SJSA1 (cell line): ENCODE results near the gene EDN2. TPM values are rescaled to one million over a fixed set of nuclear protein-coding genes. Genes with fewer than 3 reads are reported as not detected.
A peak's percentile ranks its signal among the peaks of the same experiment; 100 is the strongest.

Source experiments
- DNase-seq, 2 experiments: peaks; one replicate each; pipeline ENCODE4 v3.0.0-alpha.2; 2015 to 2020; ENCODE audit warnings: low spot score in 2 of 2, low read depth in 1 of 2
- H3K27ac ChIP-seq: fragments of 250-450 bp; sonication (Bioruptor Pico); 2 replicates; pipeline ENCODE4 v1.5.1; 2020; ENCODE audit warnings: mild to moderate bottlenecking, moderate library complexity
- H3K27me3 ChIP-seq: fragments of 250-450 bp; sonication (Bioruptor Pico); replicated peaks from 2 replicates; pipeline ENCODE4 v1.5.1; 2020; ENCODE audit warnings: mild to moderate bottlenecking, moderate library complexity
- H3K36me3 ChIP-seq: fragments of 250-450 bp; sonication (Bioruptor Pico); 2 replicates; pipeline ENCODE4 v1.5.1; 2020; ENCODE audit warnings: mild to moderate bottlenecking
- H3K4me1 ChIP-seq: fragments of 250-450 bp; sonication (Bioruptor Pico); replicated peaks from 2 replicates; pipeline ENCODE4 v1.6.1; 2021; ENCODE audit warnings: mild to moderate bottlenecking
- H3K4me3 ChIP-seq: fragments of 250-450 bp; sonication (Bioruptor Pico); 2 replicates; pipeline ENCODE4 v1.5.1; 2020; ENCODE audit warnings: mild to moderate bottlenecking
- H3K9me3 ChIP-seq: fragments of 250-450 bp; sonication (Bioruptor Pico); replicated peaks from 2 replicates; pipeline ENCODE4 v1.5.1; 2020; ENCODE audit warnings: mild to moderate bottlenecking
- total RNA-seq: library from RNA; depleted of rRNA; stranded (reverse); fragments of >200 nt; shearing (Covaris generic); gene quantifications from 2 replicates; pipeline ENCODE4 v1.2.3, GENCODE V29; 2014

Gene EDN2
- total RNA-seq, 1 experiment from 2014 or later: 6.7 TPM

DNA sequence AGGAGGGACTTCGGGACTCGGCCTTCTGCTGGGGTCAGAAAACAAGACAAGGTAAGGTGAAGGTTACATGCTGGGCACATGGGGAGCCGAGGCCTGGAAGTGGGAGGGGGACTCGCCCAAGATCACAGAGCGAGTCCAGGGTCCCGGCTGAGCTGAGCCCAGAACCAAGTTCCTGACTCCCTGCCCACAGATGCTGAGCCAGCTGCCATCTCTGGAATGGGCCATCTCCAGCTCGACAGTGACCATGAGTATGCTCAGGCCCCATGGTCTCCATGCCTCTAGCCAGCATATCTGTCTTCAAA lies 26.7 kb upstream of the EDN2 start:
- H3K4me1 ChIP-seq: peaks cover 23% of the 10 kb centered on the region
- no peak overlapping the region for H3K4me3 ChIP-seq
- no peaks in the 10 kb centered on the region for H3K9me3 ChIP-seq
- no peaks in the 10 kb centered on the region for H3K27me3 ChIP-seq
- no peak overlapping the region for H3K27ac ChIP-seq
- peaks cover 86% of the 10 kb centered on the region for H3K36me3 ChIP-seq
- DNase-seq: no peak

DNA sequence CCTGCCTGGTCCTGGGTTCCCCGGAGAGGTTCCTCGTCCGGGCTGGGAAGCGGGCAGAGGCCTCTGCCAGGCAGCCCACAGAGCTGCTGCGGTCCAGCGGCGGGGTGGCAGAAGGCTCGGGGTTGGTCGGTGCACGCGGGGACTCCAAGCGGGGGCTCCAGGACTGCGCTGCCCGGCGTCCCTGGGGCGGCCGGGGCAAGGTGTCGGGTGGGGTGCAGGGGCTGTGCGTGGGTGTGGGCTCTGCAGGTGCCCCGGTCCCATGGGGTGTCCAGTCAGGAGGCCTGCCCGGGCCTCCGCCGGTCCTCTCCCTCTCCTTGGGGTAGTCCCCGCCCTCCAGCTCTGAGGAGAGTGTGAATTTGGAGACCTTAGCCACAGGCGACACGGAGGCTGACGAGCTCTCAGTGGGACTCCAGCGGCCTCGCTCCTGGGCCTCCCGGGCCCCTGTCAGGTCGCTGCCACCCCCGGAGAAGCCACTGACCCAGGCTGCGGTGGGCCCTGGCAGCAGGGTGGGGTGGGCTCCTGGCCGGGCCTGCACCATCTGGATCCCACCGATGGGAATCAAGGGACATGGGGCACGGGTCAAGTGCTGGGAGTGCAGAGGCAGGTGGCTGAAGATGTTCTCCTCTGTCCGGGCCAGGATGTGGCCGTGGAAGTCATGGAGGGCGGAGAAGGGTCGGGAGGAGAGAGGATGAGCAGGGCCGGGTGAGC lies 26.2 kb upstream of the EDN2 start:
- H3K36me3 ChIP-seq: peaks cover 88% of the 10 kb centered on the region
- H3K27ac ChIP-seq: no peak overlapping the region
- H3K4me3 ChIP-seq: no peak overlapping the region
- H3K4me1 ChIP-seq: peaks cover 18% of the 10 kb centered on the region
- no peaks in the 10 kb centered on the region for H3K9me3 ChIP-seq
- H3K27me3 ChIP-seq: no peaks in the 10 kb centered on the region
- DNase-seq: no peak

- peaks cover 11% of the 10 kb centered on the region for H3K4me1 ChIP-seq
- no peak for DNase-seq
Measured at GRCh38 chr1:41509270-41509671, 24.8 kb upstream of the EDN2 start.

GRCh38 chr1:41508290-41508689 lies 23.8 kb upstream of the EDN2 start:
- Histone ChIP-seq H3K27me3 (no peaks in the 10 kb centered on the region), H3K4me3 (no peak overlapping the region), H3K4me1 (peaks cover 17% of the 10 kb centered on the region), H3K9me3 (no peaks in the 10 kb centered on the region), H3K27ac (no peak overlapping the region), H3K36me3 (peaks cover 90% of the 10 kb centered on the region)
- no peak for DNase-seq

More at GRCh38 chr1:41509270-41509671, 24.8 kb upstream of the EDN2 start:
- H3K36me3 ChIP-seq: peaks cover 90% of the 10 kb centered on the region
- H3K27me3 ChIP-seq: no peaks in the 10 kb centered on the region
- H3K4me3 ChIP-seq: no peak overlapping the region
- no peaks in the 10 kb centered on the region for H3K9me3 ChIP-seq
- H3K27ac ChIP-seq: no peak overlapping the region

GRCh38 chr1:41507836-41508235 lies 23.4 kb upstream of the EDN2 start:
- peaks cover 21% of the 10 kb centered on the region for H3K4me1 ChIP-seq
- H3K36me3 ChIP-seq: peaks cover 90% of the 10 kb centered on the region
- no peaks in the 10 kb centered on the region for H3K27me3 ChIP-seq
- H3K27ac ChIP-seq: no peak overlapping the region
- H3K9me3 ChIP-seq: no peaks in the 10 kb centered on the region
- DNase-seq: no peak
- no peak overlapping the region for H3K4me3 ChIP-seq

GRCh38 chr1:41507110-41507720 lies 22.7 kb upstream of the EDN2 start:
- Histone ChIP-seq H3K4me1 (peaks cover 24% of the 10 kb centered on the region), H3K27me3 (no peaks in the 10 kb centered on the region), H3K9me3 (no peaks in the 10 kb centered on the region), H3K4me3 (no peak overlapping the region), H3K27ac (no peak overlapping the region), H3K36me3 (peaks cover 90% of the 10 kb centered on the region)
- no peak for DNase-seq

- no peak overlapping the region for H3K27ac ChIP-seq
- no peaks in the 10 kb centered on the region for H3K27me3 ChIP-seq
- H3K9me3 ChIP-seq: no peaks in the 10 kb centered on the region
- H3K36me3 ChIP-seq: peaks cover 91% of the 10 kb centered on the region
- H3K4me3 ChIP-seq: no peak overlapping the region
- peaks cover 43% of the 10 kb centered on the region for H3K4me1 ChIP-seq
- peak in 1 of 2 experiments; percentile 52 for DNase-seq
Measured at GRCh38 chr1:41504114-41505035, 19.9 kb upstream of the EDN2 start.

- Histone ChIP-seq H3K27ac (no peak overlapping the region), H3K36me3 (peaks cover 90% of the 10 kb centered on the region), H3K4me3 (no peak overlapping the region), H3K9me3 (no peaks in the 10 kb centered on the region), H3K27me3 (no peaks in the 10 kb centered on the region), H3K4me1 (peaks cover 50% of the 10 kb centered on the region)
- no peak for DNase-seq
Measured at GRCh38 chr1:41503538-41504113, 19.1 kb upstream of the EDN2 start.

DNA sequence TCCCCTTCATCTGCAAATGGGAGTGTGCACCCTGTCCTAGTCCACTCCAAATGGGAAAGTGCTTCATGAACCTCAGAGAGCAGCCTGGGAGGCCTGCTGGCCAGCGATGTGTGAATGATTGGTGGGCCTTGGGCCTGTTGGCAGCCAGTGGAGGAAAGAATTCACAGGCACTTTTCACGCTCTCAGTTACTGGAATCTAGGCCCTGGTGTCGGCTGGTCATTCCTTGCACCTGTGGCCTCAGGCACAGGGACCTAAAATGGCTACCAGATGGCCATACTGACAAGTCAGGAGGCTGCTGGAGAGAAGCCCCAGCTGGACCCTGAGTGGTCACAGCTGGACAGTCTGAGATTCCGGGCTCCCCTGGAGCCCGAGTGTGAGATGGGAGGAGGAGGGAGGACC lies 18.4 kb upstream of the EDN2 start:
- no peak for DNase-seq
- Histone ChIP-seq H3K9me3 (no peaks in the 10 kb centered on the region), H3K4me3 (no peak overlapping the region), H3K27ac (no peak overlapping the region), H3K36me3 (peaks cover 85% of the 10 kb centered on the region), H3K27me3 (no peaks in the 10 kb centered on the region), H3K4me1 (peaks cover 57% of the 10 kb centered on the region)

DNA sequence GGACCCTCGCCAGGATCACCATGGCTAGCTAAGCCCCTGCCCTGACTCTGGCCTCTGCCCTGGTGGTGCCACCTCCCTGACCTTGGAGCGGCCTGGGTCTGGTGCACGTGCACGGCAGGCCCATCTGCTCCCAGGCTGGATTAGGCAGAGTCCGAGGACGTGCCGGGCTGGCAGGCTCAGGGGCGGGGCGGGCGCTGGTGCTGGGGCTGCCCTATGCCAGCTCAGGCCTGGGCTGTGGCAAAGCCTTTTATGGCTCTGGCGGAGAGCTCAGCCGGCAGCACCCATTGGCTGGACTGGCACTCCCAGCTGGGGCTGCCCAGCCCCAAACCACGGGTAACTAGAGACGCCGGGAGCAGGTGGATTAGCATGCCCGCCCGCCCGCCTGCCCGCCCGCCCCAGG lies 17.1 kb upstream of the EDN2 start:
- Histone ChIP-seq H3K9me3 (0 out of 2 replicates have a peak, but pooled peaks cover 2% of the 10 kb centered on the region), H3K27me3 (no peaks in the 10 kb centered on the region), H3K36me3 (peaks cover 78% of the 10 kb centered on the region), H3K4me3 (no peak overlapping the region), H3K4me1 (peaks cover 70% of the 10 kb centered on the region), H3K27ac (no peak overlapping the region)
- DNase-seq: no peak

DNA sequence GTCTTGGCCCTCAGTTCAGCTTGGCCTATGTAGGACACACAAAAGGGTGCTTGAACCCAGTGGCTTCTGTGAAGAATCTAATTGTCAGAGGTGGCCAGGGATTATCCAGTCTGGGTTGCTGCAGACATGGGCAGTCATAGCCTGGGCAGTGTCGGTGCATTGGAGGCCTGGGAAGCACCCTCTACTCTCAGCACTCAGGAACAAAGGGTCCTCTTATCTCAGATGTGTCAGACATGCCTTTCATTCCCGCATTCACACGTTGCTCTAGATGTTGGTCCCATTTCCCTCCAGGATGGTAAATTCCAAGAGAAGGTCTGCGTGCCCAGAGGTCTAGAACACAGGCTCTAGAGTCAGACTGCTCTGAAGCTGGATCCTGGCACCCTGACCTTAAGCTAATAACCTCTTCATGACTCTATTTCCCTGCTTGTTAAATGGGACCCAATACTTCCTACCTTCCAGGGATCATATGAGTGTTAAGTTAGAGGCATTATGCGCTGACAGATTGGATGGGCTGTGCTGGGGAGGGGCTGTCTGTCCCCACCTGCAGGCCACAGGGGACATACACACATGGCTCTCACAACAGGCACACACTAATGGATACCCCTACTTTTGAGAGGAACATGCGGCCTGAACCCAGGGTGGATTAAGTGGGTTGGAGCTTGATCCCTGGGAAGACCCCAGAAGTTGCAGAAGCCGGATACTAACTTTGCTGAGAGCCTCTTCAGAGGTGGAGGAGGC lies 16.5 kb upstream of the EDN2 start:
- no peak overlapping the region for H3K27ac ChIP-seq
- H3K36me3 ChIP-seq: peaks cover 76% of the 10 kb centered on the region
- H3K27me3 ChIP-seq: no peaks in the 10 kb centered on the region
- DNase-seq: no peak
- H3K4me3 ChIP-seq: no peak overlapping the region
- peaks cover 77% of the 10 kb centered on the region for H3K4me1 ChIP-seq
- 0 out of 2 replicates have a peak, but pooled peaks cover 2% of the 10 kb centered on the region for H3K9me3 ChIP-seq

DNA sequence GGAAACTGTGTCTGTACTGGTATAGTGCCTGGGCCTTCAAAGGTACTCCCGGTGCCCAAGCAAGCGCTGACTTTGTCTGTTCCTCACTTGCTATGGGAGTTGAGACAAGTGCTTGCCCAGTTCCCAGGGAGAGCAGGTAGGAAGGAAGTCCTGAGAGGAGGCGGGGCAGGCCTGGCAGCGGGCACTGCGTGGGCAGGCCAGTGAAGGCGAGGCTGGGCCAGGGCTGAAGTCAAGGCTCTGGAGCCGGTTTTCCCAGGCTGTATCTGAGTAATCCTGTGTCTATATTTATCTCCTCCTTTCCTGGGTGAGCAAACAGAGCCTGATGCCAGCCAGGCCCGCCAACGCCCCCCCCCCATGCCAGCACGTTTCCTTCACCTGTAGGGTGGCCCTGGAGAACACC lies 15.9 kb upstream of the EDN2 start:
- Histone ChIP-seq H3K27me3 (no peaks in the 10 kb centered on the region), H3K4me1 (peaks cover 83% of the 10 kb centered on the region)
- no peak for DNase-seq

GRCh38 chr1:41499591-41499990 lies 15.1 kb upstream of the EDN2 start:
- H3K4me3 ChIP-seq: no peak overlapping the region
- peaks cover 76% of the 10 kb centered on the region for H3K36me3 ChIP-seq
- no peak for DNase-seq
- H3K9me3 ChIP-seq: 0 out of 2 replicates have a peak, but pooled peaks cover 2% of the 10 kb centered on the region
- H3K27ac ChIP-seq: no peak overlapping the region
- H3K27me3 ChIP-seq: no peaks in the 10 kb centered on the region
- peaks cover 87% of the 10 kb centered on the region for H3K4me1 ChIP-seq

More for the DNA sequence above, 15.9 kb upstream of the EDN2 start:
- 0 out of 2 replicates have a peak, but pooled peaks cover 2% of the 10 kb centered on the region for H3K9me3 ChIP-seq
- no peak overlapping the region for H3K27ac ChIP-seq
- H3K36me3 ChIP-seq: peaks cover 76% of the 10 kb centered on the region
- H3K4me3 ChIP-seq: no peak overlapping the region
